D721Med (cell line): ENCODE measurements around the gene CDKAL1.

Experiments used
- DNase-seq: peaks from one replicate; pipeline ENCODE4 v3.0.0; 2011; ENCODE audit warnings: low spot score; ENCODE audit not compliant: insufficient read length
- FAIRE-seq: peaks from 2 replicates; lab custom pipeline; 2011; peaks lifted over from hg19 to GRCh38; lab: Jason Lieb, UNC
- TF ChIP-seq, protein P1 (sequence below): IDR thresholded peaks from 2 replicates; pipeline ENCODE4 v1.5.1; 2012; ENCODE audit warnings: mild to moderate bottlenecking, control low read depth; ENCODE audit not compliant: insufficient read depth; ENCODE audit errors: missing control alignments

Gene CDKAL1

DNA sequence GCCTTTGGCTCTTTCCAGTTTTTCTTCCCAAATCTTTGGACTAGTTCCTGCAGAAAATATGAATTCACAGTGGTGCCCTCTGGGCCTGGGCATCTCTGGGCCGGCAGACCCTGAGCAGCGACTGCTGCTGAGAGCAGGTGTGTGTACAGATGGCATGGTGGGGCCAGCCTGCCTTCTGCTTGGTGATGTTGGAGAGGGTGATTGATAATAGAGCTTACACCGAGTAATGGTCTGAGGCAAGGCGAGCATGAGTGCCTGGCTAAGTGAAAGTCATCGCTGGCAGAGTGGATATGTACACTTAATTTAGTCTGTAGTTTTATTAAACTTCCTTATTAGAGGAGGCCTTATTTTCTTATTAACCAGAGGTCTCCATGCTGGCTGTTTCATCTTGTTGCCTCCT lies 156.9 kb downstream of the CDKAL1 start:
- peak; percentile 53 for FAIRE-seq
- TF ChIP-seq, protein P1, sequence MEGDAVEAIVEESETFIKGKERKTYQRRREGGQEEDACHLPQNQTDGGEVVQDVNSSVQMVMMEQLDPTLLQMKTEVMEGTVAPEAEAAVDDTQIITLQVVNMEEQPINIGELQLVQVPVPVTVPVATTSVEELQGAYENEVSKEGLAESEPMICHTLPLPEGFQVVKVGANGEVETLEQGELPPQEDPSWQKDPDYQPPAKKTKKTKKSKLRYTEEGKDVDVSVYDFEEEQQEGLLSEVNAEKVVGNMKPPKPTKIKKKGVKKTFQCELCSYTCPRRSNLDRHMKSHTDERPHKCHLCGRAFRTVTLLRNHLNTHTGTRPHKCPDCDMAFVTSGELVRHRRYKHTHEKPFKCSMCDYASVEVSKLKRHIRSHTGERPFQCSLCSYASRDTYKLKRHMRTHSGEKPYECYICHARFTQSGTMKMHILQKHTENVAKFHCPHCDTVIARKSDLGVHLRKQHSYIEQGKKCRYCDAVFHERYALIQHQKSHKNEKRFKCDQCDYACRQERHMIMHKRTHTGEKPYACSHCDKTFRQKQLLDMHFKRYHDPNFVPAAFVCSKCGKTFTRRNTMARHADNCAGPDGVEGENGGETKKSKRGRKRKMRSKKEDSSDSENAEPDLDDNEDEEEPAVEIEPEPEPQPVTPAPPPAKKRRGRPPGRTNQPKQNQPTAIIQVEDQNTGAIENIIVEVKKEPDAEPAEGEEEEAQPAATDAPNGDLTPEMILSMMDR: no peak
- no peak for DNase-seq

DNA sequence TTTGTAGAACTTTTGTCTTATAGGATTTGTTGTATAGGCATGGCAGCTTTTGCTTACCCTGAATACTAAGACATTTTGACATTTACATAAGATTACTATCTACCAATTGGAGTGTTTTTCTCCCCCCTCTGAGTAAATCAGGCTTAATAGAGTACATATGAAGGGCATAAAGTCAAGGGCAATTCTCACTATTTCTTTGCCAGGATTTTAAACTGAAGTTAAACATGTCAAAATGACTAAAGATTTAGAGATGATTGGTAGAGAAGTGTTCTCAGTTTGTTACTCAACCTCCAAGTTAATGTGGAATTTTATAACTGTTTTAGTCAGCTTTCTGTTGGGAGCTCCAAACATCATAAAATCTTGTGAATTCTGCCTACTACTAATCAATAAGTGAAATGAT lies 157.8 kb downstream of the CDKAL1 start:
- FAIRE-seq (no peak), DNase-seq (no peak)
- TF ChIP-seq, protein P1: no peak

DNA sequence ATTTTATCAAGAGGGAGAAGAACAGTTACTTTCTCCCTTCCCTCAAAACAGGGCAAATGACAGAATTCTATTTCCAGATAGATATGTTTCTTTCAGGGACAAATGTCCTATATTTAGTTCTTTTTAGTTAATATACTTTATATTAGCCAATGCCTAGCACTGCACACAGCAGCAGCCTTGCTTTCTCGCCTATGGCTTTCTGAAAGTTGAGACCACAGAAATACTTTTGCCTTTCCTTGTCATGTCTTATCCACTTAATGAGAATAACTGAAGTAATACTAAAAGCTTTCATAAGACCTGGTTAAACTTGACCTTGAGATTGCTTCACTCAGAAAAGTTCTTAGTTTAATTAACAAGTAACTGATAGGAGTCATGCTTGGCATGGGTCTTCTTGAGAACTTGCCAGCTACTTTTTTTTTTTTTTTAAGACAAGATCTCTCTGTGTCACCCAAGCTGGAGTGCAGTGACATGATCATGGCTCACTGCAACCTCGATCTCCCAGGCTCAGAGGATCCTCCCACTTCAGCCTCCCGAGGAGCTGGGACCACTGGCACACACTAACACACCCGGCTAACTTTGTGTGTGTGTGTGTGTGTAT lies 159.3 kb downstream of the CDKAL1 start:
- TF ChIP-seq, protein P1: no peak
- no peak for FAIRE-seq
- DNase-seq: no peak

DNA sequence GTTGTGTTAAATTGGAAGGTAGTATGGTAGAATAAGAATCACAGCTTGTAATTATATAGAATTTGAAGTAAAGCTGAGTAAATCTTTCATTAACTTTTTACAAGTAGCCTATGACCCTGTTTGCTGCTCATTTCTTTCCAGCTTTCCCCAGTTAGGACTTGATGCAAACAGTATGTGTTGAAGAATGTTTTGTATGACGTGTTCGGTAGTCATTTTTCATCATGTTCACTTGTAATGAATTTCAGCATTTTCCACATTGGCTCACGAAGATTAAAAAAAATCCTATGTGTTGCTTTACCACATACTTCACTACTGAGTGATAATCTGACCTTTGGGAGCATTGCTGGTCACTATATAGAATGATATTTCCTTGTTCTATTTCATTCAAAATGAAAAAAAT lies 162.4 kb downstream of the CDKAL1 start:
- FAIRE-seq (peak; percentile 29), DNase-seq (no peak)
- TF ChIP-seq, protein P1: no peak

DNA sequence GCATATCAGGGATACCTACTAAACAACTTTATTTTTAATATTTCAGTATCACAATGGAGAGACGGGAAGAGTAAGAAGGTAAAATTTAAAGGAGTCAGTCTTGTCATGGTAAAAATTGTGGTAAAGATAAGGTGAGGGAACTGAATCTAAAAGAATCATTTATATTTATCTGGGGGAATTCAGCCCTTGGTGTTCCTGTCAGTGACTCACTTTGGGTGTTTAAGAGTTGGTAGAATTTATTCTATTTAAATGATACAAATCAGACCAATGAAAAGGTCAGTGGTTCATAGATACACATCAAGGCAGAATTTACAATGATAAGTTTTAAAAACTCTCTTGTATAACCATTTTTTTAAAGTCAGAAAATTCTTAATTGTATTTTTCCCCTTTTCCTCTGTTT lies 164.4 kb downstream of the CDKAL1 start:
- FAIRE-seq (no peak), DNase-seq (no peak)

DNA sequence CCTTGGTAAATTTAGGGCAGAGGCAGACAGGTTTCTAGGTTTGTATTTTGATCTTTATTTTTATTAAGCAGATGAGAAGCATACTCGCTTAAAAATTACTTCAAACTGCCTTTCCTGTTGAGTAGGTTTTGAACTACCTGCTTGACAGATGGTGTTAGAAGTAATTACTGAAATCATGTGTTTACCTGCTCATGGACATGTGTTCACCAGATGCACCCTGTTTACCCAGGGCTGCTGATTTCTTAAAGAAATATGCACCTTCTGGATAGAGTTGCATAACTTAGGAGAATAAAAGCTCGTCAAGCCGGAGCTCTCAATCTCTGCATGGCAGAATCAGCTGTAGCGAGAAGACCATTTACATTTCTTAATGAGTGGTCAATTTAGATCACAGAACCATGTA lies 165.1 kb downstream of the CDKAL1 start:
- FAIRE-seq (peak; percentile 97), DNase-seq (no peak)
- TF ChIP-seq, protein P1: no peak

More for the DNA sequence above, 164.4 kb downstream of the CDKAL1 start:
- TF ChIP-seq, protein P1: no peak

DNA sequence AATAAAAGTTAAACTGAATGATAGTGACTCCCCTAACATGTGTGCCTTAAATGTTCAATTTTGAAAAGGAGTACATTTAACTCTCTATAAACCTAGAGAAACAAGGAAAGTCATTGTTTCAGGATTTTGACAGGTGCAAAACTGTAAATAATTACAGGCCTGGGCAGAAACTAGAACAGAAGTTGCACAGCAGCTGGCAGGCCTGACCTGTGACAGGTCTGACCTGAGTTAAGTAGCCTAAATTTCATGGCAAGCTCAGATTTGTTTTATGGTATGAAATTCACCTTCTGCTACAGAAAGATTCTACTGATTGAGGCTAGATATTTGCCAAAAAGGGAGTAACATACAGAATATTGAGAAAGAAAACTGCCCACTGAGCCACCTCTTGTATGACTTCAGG lies 166.1 kb downstream of the CDKAL1 start:
- DNase-seq: no peak
- peak; percentile 32 for FAIRE-seq
- TF ChIP-seq, protein P1: no peak
